Measurements from ENCODE around the gene HECTD4.

DNA sequence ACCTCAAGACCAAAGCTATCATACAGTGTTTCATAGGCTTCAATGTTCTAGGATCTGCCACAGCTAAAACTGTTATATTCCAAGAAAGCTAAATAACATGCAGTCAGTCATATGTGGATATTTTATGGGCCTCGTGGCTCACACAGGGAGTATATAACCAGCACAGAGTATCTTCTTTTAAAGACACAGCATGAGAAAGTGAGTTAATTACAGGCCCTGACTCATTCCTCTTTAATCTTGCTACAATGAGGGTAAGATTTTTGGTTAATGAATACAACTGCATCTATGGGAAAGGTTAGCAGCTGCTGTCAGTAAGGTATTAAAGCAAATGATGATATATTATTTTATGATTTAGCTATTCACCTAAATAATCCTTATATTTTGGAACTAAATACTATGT lies 145.8 kb downstream of the HECTD4 start:
- TF ChIP-seq POLR2AphosphoS5 (IDR thresholded peaks at IDR 0.05; ENCODE audit: low read depth) (no peak), CREB1 (CRISPR knock-in tag; IDR thresholded peaks at IDR 0.05; ENCODE audit: low read depth) (no peak), EZH2 (IDR thresholded peaks at IDR 0.05; ENCODE audit: low read depth, unreplicated experiment) (no peak), EZH2phosphoT487 (IDR thresholded peaks at IDR 0.05; ENCODE audit: unreplicated experiment) (no peak), NANOG (IDR thresholded peaks at IDR 0.05; ENCODE audit: borderline replicate concordance) (no peak), JUNB (IDR thresholded peaks at IDR 0.05; ENCODE audit: unreplicated experiment) (no peak)
- TF ChIP-seq, protein P1, sequence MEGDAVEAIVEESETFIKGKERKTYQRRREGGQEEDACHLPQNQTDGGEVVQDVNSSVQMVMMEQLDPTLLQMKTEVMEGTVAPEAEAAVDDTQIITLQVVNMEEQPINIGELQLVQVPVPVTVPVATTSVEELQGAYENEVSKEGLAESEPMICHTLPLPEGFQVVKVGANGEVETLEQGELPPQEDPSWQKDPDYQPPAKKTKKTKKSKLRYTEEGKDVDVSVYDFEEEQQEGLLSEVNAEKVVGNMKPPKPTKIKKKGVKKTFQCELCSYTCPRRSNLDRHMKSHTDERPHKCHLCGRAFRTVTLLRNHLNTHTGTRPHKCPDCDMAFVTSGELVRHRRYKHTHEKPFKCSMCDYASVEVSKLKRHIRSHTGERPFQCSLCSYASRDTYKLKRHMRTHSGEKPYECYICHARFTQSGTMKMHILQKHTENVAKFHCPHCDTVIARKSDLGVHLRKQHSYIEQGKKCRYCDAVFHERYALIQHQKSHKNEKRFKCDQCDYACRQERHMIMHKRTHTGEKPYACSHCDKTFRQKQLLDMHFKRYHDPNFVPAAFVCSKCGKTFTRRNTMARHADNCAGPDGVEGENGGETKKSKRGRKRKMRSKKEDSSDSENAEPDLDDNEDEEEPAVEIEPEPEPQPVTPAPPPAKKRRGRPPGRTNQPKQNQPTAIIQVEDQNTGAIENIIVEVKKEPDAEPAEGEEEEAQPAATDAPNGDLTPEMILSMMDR (conservative IDR thresholded peaks at IDR 0.05; ENCODE audit: low read depth in 2 of 2): no peak
- TF ChIP-seq, protein P2, sequence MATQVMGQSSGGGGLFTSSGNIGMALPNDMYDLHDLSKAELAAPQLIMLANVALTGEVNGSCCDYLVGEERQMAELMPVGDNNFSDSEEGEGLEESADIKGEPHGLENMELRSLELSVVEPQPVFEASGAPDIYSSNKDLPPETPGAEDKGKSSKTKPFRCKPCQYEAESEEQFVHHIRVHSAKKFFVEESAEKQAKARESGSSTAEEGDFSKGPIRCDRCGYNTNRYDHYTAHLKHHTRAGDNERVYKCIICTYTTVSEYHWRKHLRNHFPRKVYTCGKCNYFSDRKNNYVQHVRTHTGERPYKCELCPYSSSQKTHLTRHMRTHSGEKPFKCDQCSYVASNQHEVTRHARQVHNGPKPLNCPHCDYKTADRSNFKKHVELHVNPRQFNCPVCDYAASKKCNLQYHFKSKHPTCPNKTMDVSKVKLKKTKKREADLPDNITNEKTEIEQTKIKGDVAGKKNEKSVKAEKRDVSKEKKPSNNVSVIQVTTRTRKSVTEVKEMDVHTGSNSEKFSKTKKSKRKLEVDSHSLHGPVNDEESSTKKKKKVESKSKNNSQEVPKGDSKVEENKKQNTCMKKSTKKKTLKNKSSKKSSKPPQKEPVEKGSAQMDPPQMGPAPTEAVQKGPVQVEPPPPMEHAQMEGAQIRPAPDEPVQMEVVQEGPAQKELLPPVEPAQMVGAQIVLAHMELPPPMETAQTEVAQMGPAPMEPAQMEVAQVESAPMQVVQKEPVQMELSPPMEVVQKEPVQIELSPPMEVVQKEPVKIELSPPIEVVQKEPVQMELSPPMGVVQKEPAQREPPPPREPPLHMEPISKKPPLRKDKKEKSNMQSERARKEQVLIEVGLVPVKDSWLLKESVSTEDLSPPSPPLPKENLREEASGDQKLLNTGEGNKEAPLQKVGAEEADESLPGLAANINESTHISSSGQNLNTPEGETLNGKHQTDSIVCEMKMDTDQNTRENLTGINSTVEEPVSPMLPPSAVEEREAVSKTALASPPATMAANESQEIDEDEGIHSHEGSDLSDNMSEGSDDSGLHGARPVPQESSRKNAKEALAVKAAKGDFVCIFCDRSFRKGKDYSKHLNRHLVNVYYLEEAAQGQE (IDR thresholded peaks at IDR 0.05; ENCODE audit: unreplicated experiment): no peak

Data from GM23338 (cell line).